LHCN-M2 (cell line): Measurements from ENCODE around the gene SCYGR5. TPM values are rescaled to one million over a fixed set of nuclear protein-coding genes. Genes with fewer than 3 reads are reported as not detected.
"Not testable (repeated sequence)": the region's sequence is repeated elsewhere in the genome, so short reads cannot be mapped to it uniquely, and the experiment has no call there.

ENCODE experiments used
- DNase-seq: peaks from one replicate; pipeline ENCODE4 v3.0.0-alpha.2; 2012; ENCODE audit warnings: low read depth
- total RNA-seq: library from RNA; depleted of rRNA; stranded (reverse); fragments of >200 nt; gene quantifications from 2 replicates; pipeline ENCODE4 v1.2.3, GENCODE V29; 2014; rRNA removed

SCYGR5 gene
- total RNA-seq, 1 experiment from 2014 or later = not detected

DNA sequence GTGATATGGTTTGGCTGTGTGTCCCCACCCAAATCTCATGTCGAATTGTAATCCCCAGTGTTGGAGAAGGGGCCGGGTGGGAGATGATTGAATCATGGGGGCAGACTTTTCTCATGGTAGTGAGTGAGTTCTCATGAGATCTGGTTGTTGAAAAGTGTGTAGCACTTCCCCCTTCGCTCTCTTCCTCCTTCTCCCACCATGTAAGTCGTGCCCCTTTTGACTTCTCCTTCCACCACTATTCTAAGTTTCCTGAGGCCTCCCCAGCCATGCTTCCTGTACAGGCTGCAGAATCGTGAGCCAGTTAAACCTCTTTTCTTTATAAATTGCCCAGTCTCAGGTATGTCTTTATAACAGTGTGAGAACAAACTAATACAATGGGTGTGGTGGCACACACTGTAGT is 7.0 kb downstream of the SCYGR5 start:
- DNase-seq = not testable (repeated sequence)

DNA sequence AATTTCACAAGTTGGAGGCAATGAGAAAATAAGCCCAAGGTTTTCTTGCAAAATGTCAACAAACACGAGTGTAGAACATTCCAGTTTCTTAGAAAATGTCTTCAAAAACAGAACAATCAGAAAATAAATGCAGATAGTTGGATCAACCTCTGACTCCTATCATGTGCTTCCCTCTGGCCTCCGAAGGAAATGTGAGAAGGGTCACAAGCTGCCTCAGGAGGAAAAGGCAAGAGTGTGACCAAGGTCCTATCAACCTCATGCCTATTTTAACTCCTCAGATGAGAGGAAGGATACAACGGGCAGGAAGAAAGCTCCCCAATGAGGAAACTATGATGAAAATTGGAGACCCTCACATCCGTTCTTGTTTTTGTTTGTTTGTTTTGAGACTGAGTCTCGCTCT is 7.9 kb downstream of the SCYGR5 start:
- DNase-seq = no peak

DNA sequence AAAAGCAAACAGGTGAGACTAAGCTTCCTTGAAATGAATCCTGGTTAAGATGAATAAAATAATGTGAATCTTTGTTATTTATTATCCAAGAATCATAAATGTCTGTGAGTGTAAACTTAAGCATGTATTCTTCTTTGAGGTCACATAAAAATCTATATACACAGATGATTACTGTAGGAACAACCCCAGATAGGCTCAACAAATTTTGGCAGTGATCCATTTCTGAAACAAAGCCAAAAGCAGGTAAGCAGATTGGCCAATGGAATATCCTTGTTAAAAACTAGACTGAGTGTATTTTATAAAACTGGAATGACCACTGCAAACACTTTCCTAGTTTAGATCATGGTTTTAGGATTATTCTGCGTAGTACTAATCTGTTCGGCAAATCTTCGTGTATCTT is 11.3 kb downstream of the SCYGR5 start:
- DNase-seq = no peak

DNA sequence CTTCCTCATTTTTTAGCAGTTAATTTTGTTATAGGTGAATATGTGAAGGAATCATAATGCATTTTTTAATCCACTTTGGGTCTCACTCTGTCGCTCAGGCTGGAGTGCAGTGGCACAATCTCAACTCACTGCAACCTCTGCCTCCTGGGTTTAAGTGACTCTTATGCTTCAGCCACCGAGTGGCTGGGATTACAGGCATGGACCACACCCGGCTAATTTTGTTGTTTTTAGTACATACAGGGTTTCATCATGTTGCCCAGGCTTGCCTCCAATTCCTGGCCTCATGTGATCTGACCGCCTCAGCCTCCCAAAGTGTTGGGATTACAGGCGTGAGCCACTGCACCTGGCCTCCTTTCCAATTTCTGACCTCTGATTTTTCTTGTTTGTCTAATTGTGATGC is 17.7 kb downstream of the SCYGR5 start:
- DNase-seq = no peak

DNA sequence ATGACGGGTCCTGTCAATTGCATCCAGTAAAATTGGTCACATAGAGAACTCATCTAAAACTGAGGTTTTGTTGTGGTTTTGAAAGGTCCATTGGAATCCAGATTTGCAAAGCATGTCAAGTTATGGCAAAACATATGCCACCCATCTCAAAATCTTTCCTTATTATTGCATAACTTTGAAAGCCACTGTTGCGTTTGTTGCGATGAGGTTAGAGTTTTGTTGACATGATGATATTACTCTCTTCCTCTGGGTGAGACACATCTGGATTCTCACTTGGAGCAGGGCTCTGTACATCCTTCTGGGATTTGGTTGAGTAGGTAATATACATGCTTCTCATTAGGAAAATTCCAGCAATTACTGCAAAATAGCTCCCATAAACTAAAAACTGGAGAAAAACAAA is 20.6 kb downstream of the SCYGR5 start:
- no peak for DNase-seq

DNA sequence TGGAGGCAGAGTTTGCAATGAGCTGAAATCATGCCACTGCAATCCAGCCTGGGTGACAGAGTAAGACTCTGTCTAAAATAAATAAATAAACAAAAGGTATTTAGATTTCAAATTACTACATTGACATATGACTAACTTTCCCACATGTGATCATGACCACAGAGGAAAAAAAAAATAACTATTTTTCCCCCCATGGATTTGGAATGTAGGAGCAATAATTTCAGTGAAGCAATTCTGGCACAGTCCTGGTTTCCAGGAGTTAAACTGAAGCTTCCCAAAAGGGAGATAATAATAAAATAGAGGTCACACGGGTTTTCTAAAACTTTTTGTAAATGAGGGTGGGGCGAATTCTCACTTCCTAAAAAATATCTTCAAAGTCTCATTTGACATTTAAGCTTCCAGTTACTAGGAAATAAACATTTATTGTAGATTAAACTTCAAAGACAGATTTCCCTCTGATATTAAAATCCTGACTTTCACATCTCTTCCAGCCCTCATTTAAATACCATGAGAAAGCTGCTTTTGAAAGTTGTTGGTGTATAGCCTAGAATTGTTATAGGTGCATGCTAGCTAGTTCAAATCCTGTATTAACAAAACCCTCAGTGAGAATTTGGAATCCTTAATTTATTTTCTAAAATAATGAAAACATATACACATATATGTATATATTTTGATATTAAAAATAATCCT is 30.5 kb downstream of the SCYGR5 start:
- DNase-seq = no peak

DNA sequence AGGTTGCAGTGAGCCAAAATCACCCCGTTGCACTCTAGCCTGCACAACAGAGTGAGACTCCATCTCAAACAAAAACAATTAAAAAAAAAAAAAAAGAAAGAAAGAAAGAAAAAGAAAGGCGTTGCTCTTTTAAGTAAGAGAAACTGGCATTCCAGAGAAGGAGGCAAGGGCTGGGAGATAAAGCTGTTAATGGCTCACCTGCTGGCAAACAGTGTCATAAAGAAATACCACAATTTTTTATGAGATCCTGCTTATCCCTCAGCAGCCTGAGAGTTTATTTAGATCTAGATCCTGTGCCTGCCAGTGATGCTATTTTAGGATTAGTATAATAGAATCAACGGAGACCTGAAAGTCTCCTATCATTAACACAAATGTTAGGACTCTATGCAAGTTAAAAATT is 35.0 kb downstream of the SCYGR5 start:
- DNase-seq = no peak

DNA sequence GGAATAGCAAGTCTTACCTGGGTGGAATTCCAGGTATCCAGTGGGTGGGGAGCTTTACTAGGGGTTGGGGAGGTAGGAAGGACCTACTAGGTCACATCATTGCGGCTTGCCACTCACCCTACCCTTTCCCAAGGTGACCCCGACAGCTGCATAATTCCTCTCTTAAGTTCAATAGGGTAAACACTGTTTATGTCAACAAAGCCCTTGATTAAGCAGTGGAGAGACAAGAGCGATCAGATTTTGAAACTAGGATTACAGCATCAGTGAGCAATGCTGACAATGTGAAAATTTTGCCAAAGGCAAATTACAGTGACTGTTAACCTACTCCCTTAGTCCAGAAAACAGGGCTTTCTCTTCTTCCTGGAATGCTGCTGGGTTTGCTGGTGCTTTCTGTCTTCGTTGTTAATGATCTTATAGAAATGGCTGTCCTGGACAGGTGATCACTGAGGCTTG is 36.7 kb downstream of the SCYGR5 start:
- DNase-seq = no peak

DNA sequence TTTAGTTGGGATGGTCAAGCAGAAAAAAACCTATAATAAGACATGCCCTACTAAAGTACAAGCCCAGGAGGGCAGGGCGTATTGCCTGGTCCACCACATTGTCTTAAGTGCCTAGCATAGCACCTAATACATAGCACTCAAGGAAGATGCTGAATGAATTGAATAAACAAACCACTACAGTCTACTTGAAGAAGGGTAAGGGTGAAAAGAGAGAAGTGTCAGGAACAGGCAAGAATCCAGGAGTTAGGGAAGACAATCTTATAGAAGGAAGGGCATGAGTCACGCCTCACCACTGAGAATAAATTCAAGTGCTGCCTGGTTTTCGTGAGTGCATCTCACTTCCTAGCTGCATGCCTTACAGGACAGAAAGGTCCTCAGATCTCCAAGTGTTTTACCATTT is 37.4 kb downstream of the SCYGR5 start:
- no peak for DNase-seq

DNA sequence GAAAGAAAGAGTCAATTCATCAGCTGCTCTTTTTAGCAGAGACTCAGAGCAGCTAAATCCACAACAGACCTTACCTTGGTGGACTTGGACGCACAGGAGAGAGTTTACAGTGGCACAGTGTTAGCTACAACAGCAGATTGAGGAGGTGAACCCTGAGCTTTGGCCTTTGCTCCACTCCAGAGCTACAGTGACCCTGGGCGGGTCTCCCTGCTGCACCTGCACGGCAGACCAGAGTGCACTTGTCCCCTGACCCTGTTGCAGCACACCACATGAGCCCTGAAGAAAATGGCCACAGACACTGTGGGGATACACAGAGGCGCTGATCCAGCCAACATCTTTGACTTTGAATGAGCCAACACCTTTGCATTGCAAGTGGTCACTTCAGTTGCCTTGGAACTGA is 40.3 kb downstream of the SCYGR5 start:
- DNase-seq = no peak

DNA sequence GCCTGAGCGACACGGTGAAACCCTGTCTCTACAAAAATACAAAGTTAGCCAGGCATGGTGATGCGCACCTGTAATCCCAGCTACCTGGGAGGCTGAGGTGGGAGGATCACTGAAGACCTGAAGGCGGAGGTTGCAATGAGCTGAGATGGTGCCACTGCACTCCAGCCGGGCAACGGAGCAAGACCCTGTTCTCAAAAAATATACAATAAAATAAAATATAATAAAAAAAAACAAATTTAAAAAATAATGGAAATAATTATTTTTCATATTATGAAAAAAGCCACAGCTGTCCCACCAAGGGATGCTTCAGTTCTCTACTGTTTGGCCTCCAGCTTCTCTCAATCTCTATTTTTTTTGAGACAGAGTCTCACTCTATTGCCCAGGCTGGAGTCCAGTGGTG is 40.8 kb downstream of the SCYGR5 start:
- no peak for DNase-seq

DNA sequence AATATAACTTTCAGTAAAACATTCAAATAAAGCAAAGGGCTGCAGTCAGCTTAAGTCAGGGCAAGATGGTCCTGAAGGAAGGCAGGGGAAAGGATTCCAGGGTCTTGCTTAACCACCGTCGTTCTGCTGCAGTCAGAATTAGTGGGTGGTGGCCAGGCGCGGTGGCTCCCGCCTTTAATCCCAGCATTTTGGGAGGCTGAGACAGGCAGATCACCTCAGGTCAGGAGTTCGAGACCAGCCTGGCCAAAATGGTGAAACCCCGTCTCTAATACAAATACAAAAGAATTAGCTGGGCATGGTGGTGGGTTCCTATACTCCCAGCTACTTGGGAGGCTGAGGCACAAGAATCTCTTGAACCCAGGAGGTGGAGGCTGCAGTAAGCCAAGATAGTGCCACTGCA is 44.4 kb downstream of the SCYGR5 start:
- DNase-seq = no peak

DNA sequence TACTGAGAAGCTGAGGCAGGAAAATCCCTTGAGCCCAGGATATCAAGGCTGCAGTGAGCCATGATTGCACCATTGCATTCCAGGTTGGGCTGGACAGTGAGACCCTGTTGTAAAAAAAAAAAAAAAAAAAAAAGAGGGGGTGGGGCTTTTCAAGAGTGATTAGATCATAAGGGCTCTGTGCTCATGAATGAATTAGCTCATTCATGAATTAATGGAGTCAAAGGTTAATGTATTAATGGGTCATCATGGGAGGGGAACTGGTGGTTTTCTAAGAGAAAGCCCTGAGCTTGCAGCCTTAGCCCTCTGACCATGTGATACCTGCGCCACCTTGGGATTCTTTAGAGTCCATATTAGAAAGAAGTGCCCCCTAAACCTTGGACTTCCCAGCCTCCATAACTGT is 46.7 kb downstream of the SCYGR5 start:
- no peak for DNase-seq

DNA sequence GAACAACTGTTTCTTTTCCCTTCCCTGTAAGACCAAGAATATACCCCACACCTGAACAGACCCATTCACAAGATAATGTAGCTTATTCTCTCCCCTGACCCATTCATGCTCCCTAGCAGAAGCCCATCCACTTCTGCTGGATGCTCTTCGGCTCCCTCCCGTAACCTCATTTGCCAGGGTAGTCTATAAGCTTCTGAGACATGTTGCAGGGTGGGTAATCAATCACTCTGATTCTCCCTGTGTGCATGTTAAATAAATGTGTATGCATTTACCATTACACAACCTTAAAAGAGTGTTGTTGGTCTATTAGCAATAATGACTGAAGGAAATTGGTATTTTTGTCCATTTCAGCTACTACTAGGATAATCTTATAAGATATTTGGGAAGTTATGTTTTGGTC is 49.9 kb downstream of the SCYGR5 start:
- DNase-seq = no peak

Other genes starting within 250 kb of the SCYGR5 start
- gene AGFG1, start 194.6 kb upstream of the SCYGR5 start, total RNA-seq = 63.1 and 97.9 TPM in 2 replicates
- not detected in 2 replicates for gene SCYGR2, start 67.9 kb upstream of the SCYGR5 start, total RNA-seq
- not detected in 2 replicates for gene SCYGR3, start 52.0 kb upstream of the SCYGR5 start, total RNA-seq
- not detected in 2 replicates for gene SCYGR4, start 49.3 kb upstream of the SCYGR5 start, total RNA-seq
- 0.17 and 0.26 TPM in 2 replicates for gene SLC19A3, start 51.2 kb downstream of the SCYGR5 start, total RNA-seq
- not detected in 2 replicates for gene SCYGR6, start 58.0 kb downstream of the SCYGR5 start, total RNA-seq
- gene SCYGR7, start 61.5 kb downstream of the SCYGR5 start, total RNA-seq = not detected in 2 replicates
- gene SCYGR8, start 79.1 kb downstream of the SCYGR5 start, total RNA-seq = not detected in 2 replicates
- 1.3 and 2.3 TPM in 2 replicates for gene CCL20, start 147.0 kb downstream of the SCYGR5 start, total RNA-seq
- 0.23 and 0.32 TPM in 2 replicates for gene DAW1, start 204.8 kb downstream of the SCYGR5 start, total RNA-seq